ENCODE data around the gene PLCG2.

- TF ChIP-seq EZH2 (IDR thresholded peaks at IDR 0.05) (no peak), POLR2AphosphoS5 (IDR thresholded peaks at IDR 0.05; ENCODE audit: borderline replicate concordance, low read depth, low read length) (no peak), FOXP2 (optimal IDR thresholded peaks at IDR 0.05; ENCODE audit: control extremely low read depth, extremely low read length, insufficient read depth) (no peak)
These were observed 36.3 kb downstream of the PLCG2 start for GRCh38 chr16:81815429-81815766.

Measured in SK-N-MC (cell line).